MM.1S (cell line): ENCODE measurements around the gene RAI2.

ENCODE experiments used
- DNase-seq: peaks from one replicate; pipeline ENCODE4 v3.0.0-alpha.2; 2015
- H2AFZ ChIP-seq: fragments of 300-600 bp; sonication (generic); 2 replicates; pipeline ENCODE4 v1.6.0; 2016; ENCODE audit warnings: antibody characterized with exemption, low read length
- H3F3A ChIP-seq: fragments of 300-600 bp; sonication (generic); 2 replicates; pipeline ENCODE4 v1.6.1; 2016; ENCODE audit warnings: mild to moderate bottlenecking, antibody characterized with exemption, low read length, moderate library complexity, mixed read lengths; ENCODE audit not compliant: insufficient read depth
- H3K27ac ChIP-seq: fragments of 300-600 bp; sonication (generic); 2 replicates; pipeline ENCODE4 v1.5.1; 2016; ENCODE audit warnings: mild to moderate bottlenecking, low read length
- H3K27me3 ChIP-seq: fragments of 300-600 bp; sonication (generic); replicated peaks from 2 replicates; pipeline ENCODE4 v1.6.0; 2016; ENCODE audit warnings: low read length; ENCODE audit not compliant: insufficient read depth
- H3K36me3 ChIP-seq: fragments of 300-600 bp; sonication (generic); replicated peaks from 2 replicates; pipeline ENCODE4 v1.6.1; 2016; ENCODE audit warnings: mild to moderate bottlenecking, low read length, mixed read lengths; ENCODE audit not compliant: insufficient read depth
- H3K4me1 ChIP-seq: fragments of 300-600 bp; sonication (generic); 2 replicates; pipeline ENCODE4 v1.6.1; 2016; ENCODE audit warnings: low read length, mixed read lengths
- H3K4me2 ChIP-seq: fragments of 300-600 bp; sonication (generic); 2 replicates; pipeline ENCODE4 v1.6.0; 2016; ENCODE audit warnings: low read depth, low read length
- H3K4me3 ChIP-seq: fragments of 300-600 bp; sonication (generic); 2 replicates; pipeline ENCODE4 v1.5.1; 2016; ENCODE audit warnings: low read length, mixed read lengths
- H3K79me2 ChIP-seq: fragments of 300-600 bp; sonication (generic); 2 replicates; pipeline ENCODE4 v1.6.1; 2016; ENCODE audit warnings: mixed run types, low read length, mixed read lengths
- H3K9ac ChIP-seq: fragments of 300-600 bp; sonication (generic); 2 replicates; pipeline ENCODE4 v1.6.1; 2016; ENCODE audit warnings: low read length, mixed read lengths
- H3K9me2 ChIP-seq: fragments of 300-600 bp; sonication (generic); replicated peaks from 2 replicates; pipeline ENCODE4 v1.6.1; 2016; ENCODE audit warnings: mild to moderate bottlenecking, low read length, mixed read lengths; ENCODE audit not compliant: insufficient read depth
- H3K9me3 ChIP-seq: fragments of 300-600 bp; sonication (generic); replicated peaks from 2 replicates; pipeline ENCODE4 v1.6.1; 2016; ENCODE audit warnings: mild to moderate bottlenecking, low read length, mixed read lengths; ENCODE audit not compliant: insufficient read depth
- H4K20me1 ChIP-seq: fragments of 300-600 bp; sonication (generic); 2 replicates; pipeline ENCODE4 v1.6.1; 2016; ENCODE audit warnings: mild to moderate bottlenecking, low read length, moderate library complexity, mixed read lengths; ENCODE audit not compliant: insufficient read depth
- CTCF ChIP-seq: fragments of 300-600 bp; sonication (generic); IDR thresholded peaks from 2 replicates; pipeline ENCODE4 v1.5.1; 2016; ENCODE audit warnings: antibody characterized with exemption, low read length, mixed read lengths
- EZH2 ChIP-seq: fragments of 300-600 bp; sonication (generic); optimal IDR thresholded peaks from 2 replicates; pipeline ENCODE3; 2017; ENCODE audit warnings: low read depth, mild to moderate bottlenecking, antibody characterized with exemption, low read length, mixed read lengths
- EZH2phosphoT487 ChIP-seq: fragments of 300-600 bp; sonication (generic); IDR thresholded peaks from 2 replicates; pipeline ENCODE4 v1.6.1; 2018; ENCODE audit warnings: antibody characterized with exemption, low read length

RAI2 gene

GRCh38 chrX:17878028-17878670 lies 17.1 kb upstream of the RAI2 start:
- H3K27ac ChIP-seq: no peak overlapping the region
- H3F3A ChIP-seq: no peaks in the 10 kb centered on the region
- no peaks in the 10 kb centered on the region for H3K9me3 ChIP-seq
- no peak overlapping the region for H2AFZ ChIP-seq
- no peak overlapping the region for H3K9ac ChIP-seq
- H3K9me2 ChIP-seq: no peaks in the 10 kb centered on the region
- H3K27me3 ChIP-seq: no peaks in the 10 kb centered on the region
- no peaks in the 10 kb centered on the region for H3K79me2 ChIP-seq
- no peak overlapping the region for H3K4me3 ChIP-seq
- TF ChIP-seq EZH2phosphoT487 (no peak), CTCF (no peak), EZH2 (no peak)
- no peaks in the 10 kb centered on the region for H3K4me1 ChIP-seq
- no peak for DNase-seq
- H3K4me2 ChIP-seq: no peak overlapping the region
- H3K36me3 ChIP-seq: no peaks in the 10 kb centered on the region
- H4K20me1 ChIP-seq: no peaks in the 10 kb centered on the region

- TF ChIP-seq CTCF (no peak), EZH2phosphoT487 (no peak), EZH2 (no peak)
- H4K20me1 ChIP-seq: no peaks in the 10 kb centered on the region
- no peaks in the 10 kb centered on the region for H3K9me2 ChIP-seq
- H3K79me2 ChIP-seq: no peaks in the 10 kb centered on the region
- no peak overlapping the region for H3K4me2 ChIP-seq
- H3F3A ChIP-seq: no peaks in the 10 kb centered on the region
- H3K9me3 ChIP-seq: no peaks in the 10 kb centered on the region
- H3K27me3 ChIP-seq: no peaks in the 10 kb centered on the region
- no peak overlapping the region for H3K9ac ChIP-seq
- no peak overlapping the region for H2AFZ ChIP-seq
- H3K4me3 ChIP-seq: no peak overlapping the region
- DNase-seq: no peak
- H3K36me3 ChIP-seq: no peaks in the 10 kb centered on the region
- H3K27ac ChIP-seq: no peak overlapping the region
- no peaks in the 10 kb centered on the region for H3K4me1 ChIP-seq
Observed at GRCh38 chrX:17876135-17876534, 15.0 kb upstream of the RAI2 start.

- no peaks in the 10 kb centered on the region for H3K9me2 ChIP-seq
- H3K4me1 ChIP-seq: no peaks in the 10 kb centered on the region
- H3K27me3 ChIP-seq: no peaks in the 10 kb centered on the region
- no peak overlapping the region for H3K4me2 ChIP-seq
- DNase-seq: no peak
- TF ChIP-seq EZH2phosphoT487: no peak
- no peak for TF ChIP-seq CTCF
- TF ChIP-seq EZH2: no peak
- H3F3A ChIP-seq: no peaks in the 10 kb centered on the region
- H3K9ac ChIP-seq: no peak overlapping the region
- no peaks in the 10 kb centered on the region for H4K20me1 ChIP-seq
- H2AFZ ChIP-seq: no peak overlapping the region
- H3K36me3 ChIP-seq: no peaks in the 10 kb centered on the region
- H3K79me2 ChIP-seq: no peaks in the 10 kb centered on the region
- H3K4me3 ChIP-seq: no peak overlapping the region
- H3K27ac ChIP-seq: no peak overlapping the region
- no peaks in the 10 kb centered on the region for H3K9me3 ChIP-seq
Observed at GRCh38 chrX:17869580-17869979, 8.5 kb upstream of the RAI2 start.
